IMR-90 (cell line): Measurements from ENCODE around the gene PTPRN2. TPM values are rescaled to one million over a fixed set of nuclear protein-coding genes. Genes with fewer than 3 reads are reported as not detected.

Experiments used
- ATAC-seq: fragments of 200-7000 bp; cut with Tn5 transposase; 2 replicates; pipeline ENCODE4 v1.9.1; 2020; ENCODE audit warnings: low read depth, mild to moderate bottlenecking, moderate library complexity
- BruUV-seq: library from RNA; stranded (reverse); fragments of 400-500 nt; replicated peaks from 2 replicates; lab custom pipeline; 2021; lab: Mats Ljungman, UMichigan
- CTCF ChIA-PET: fragments of 300-600 bp; formaldehyde crosslinking; extraction: SDS; loops from one replicate; lab custom pipeline; 2021; ENCODE audit warnings: antibody characterized with exemption; lab: Yijun Ruan, JAX
- POLR2A ChIA-PET: fragments of 300-600 bp; sonication (Branson Sonifier 250); formaldehyde crosslinking; loops from one replicate; lab custom pipeline; 2022; ENCODE audit warnings: antibody characterized with exemption; ENCODE audit not compliant: unreplicated experiment; lab: Charles Lee
- DNase-seq: peaks from one replicate; pipeline ENCODE4 v3.0.0; 2013
- H2AFZ ChIP-seq: replicated peaks from 2 replicates; pipeline ENCODE3; 2013; ENCODE audit warnings: low read length, mild to moderate bottlenecking; ENCODE audit not compliant: poor library complexity
- H2AK5ac ChIP-seq: 2 replicates; pipeline ENCODE4 v1.6.1; 2013; ENCODE audit warnings: low read depth, low read length, inconsistent platforms
- H2AK9ac ChIP-seq: replicated peaks from 2 replicates; pipeline ENCODE3; 2013; ENCODE audit warnings: mild to moderate bottlenecking, low read depth, low read length, moderate library complexity; ENCODE audit not compliant: poor library complexity
- H2BK120ac ChIP-seq: 2 replicates; pipeline ENCODE4 v1.6.1; 2013; ENCODE audit warnings: low read depth, low read length, inconsistent platforms
- H2BK15ac ChIP-seq: 3 replicates; pipeline ENCODE4 v1.6.1; 2013; ENCODE audit warnings: low read depth, low read length, inconsistent platforms
- H2BK20ac ChIP-seq: 2 replicates; pipeline ENCODE4 v1.6.1; 2013; ENCODE audit warnings: low read depth, mild to moderate bottlenecking, inconsistent platforms, low read length, moderate library complexity
- H2BK5ac ChIP-seq: 2 replicates; pipeline ENCODE4 v1.6.1; 2013; ENCODE audit warnings: mild to moderate bottlenecking, low read depth, low read length, inconsistent platforms; ENCODE audit not compliant: poor library complexity, severe bottlenecking
- H3K14ac ChIP-seq: replicated peaks from 2 replicates; pipeline ENCODE4 v1.6.1; 2013; ENCODE audit warnings: low read depth, low read length, inconsistent platforms
- H3K18ac ChIP-seq: 2 replicates; pipeline ENCODE4 v1.6.1; 2013; ENCODE audit warnings: low read depth, low read length, control low read depth
- H3K23ac ChIP-seq: 2 replicates; pipeline ENCODE4 v1.6.1; 2013; ENCODE audit warnings: low read depth, low read length, inconsistent platforms
- H3K27ac ChIP-seq: 2 replicates; pipeline ENCODE4 v1.5.1; 2013; ENCODE audit warnings: mild to moderate bottlenecking, control low read depth, low read length; ENCODE audit not compliant: insufficient read depth
- H3K27me3 ChIP-seq: 2 replicates; pipeline ENCODE4 v1.6.1; 2013; ENCODE audit warnings: low read length; ENCODE audit not compliant: control insufficient read depth, insufficient read depth
- H3K36me3 ChIP-seq: 2 replicates; pipeline ENCODE4 v1.6.1; 2013; ENCODE audit warnings: low read length, mixed read lengths; ENCODE audit not compliant: control insufficient read depth, insufficient read depth
- H3K4ac ChIP-seq: 2 replicates; pipeline ENCODE4 v1.6.1; 2013; ENCODE audit warnings: low read depth, low read length, inconsistent platforms
- H3K4me1 ChIP-seq: 2 replicates; pipeline ENCODE4 v1.6.1; 2013; ENCODE audit warnings: low read length, mixed read lengths; ENCODE audit not compliant: control insufficient read depth, insufficient read depth
- H3K4me2 ChIP-seq: 2 replicates; pipeline ENCODE4 v1.6.1; 2013; ENCODE audit warnings: low read depth, mild to moderate bottlenecking, control low read depth, low read length, moderate library complexity
- H3K4me3 ChIP-seq: 2 replicates; pipeline ENCODE4 v1.5.1; 2013; ENCODE audit warnings: low read depth, mild to moderate bottlenecking, control low read depth, low read length, moderate library complexity; ENCODE audit not compliant: insufficient read depth
- H3K56ac ChIP-seq: 2 replicates; pipeline ENCODE4 v1.6.1; 2013; ENCODE audit warnings: low read length, inconsistent platforms; ENCODE audit not compliant: insufficient read depth; ENCODE audit errors: extremely low read depth
- H3K79me1 ChIP-seq, 2 experiments: 2 replicates each; pipeline ENCODE4 v1.6.1; 2013; ENCODE audit warnings: low read length in 2 of 2, inconsistent platforms in 1 of 2, low read depth in 1 of 2
- H3K9ac ChIP-seq: 2 replicates; pipeline ENCODE4 v1.6.1; 2013; ENCODE audit warnings: low read depth, low read length, control low read depth
- H3K9me1 ChIP-seq: 2 replicates; pipeline ENCODE4 v1.6.1; 2013; ENCODE audit warnings: low read length, inconsistent platforms; ENCODE audit not compliant: insufficient read depth
- H3K9me3 ChIP-seq: 2 replicates; pipeline ENCODE4 v1.6.1; 2013; ENCODE audit warnings: low read length; ENCODE audit not compliant: control insufficient read depth, insufficient read depth
- H4K20me1 ChIP-seq: 2 replicates; pipeline ENCODE4 v1.6.1; 2013; ENCODE audit warnings: low read length, inconsistent platforms; ENCODE audit not compliant: insufficient read depth
- H4K5ac ChIP-seq: 2 replicates; pipeline ENCODE4 v1.6.1; 2013; ENCODE audit warnings: mild to moderate bottlenecking, low read depth, low read length, control low read depth
- H4K8ac ChIP-seq, 2 experiments: 2 replicates each; pipeline ENCODE4 v1.6.1; 2013; ENCODE audit warnings: low read depth in 2 of 2, low read length in 2 of 2, control low read depth in 1 of 2, inconsistent platforms in 1 of 2
- H4K91ac ChIP-seq: 2 replicates; pipeline ENCODE4 v1.6.1; 2013; ENCODE audit warnings: low read depth, low read length, inconsistent platforms; ENCODE audit not compliant: insufficient read depth
- BHLHE40 ChIP-seq: fragments of 150-350 bp; IDR thresholded peaks from 2 replicates; pipeline ENCODE4 v1.6.1; 2016; ENCODE audit warnings: mild to moderate bottlenecking, low read depth, low read length
- CEBPB ChIP-seq: IDR thresholded peaks from 2 replicates; pipeline ENCODE4 v1.6.1; 2012; ENCODE audit warnings: low read depth, low read length, improper control_type of control experiment
- CHD1 ChIP-seq: IDR thresholded peaks from 2 replicates; pipeline ENCODE4 v1.6.1; 2012; ENCODE audit warnings: low read depth, low read length, improper control_type of control experiment
- FOS ChIP-seq: fragments of 150-350 bp; IDR thresholded peaks from 2 replicates; pipeline ENCODE4 v1.6.1; 2016; ENCODE audit warnings: low read depth, low read length
- MAFK ChIP-seq: IDR thresholded peaks from 2 replicates; pipeline ENCODE4 v1.6.1; 2012; ENCODE audit warnings: low read depth, low read length, improper control_type of control experiment
- MAZ ChIP-seq: IDR thresholded peaks from 2 replicates; pipeline ENCODE4 v1.6.1; 2012; ENCODE audit warnings: low read depth, mild to moderate bottlenecking, low read length, improper control_type of control experiment, moderate library complexity, borderline replicate concordance
- NFE2L2 ChIP-seq: fragments of 150-350 bp; IDR thresholded peaks from 2 replicates; pipeline ENCODE4 v1.6.1; 2016; ENCODE audit warnings: low read depth, mild to moderate bottlenecking, low read length
- POLR2A ChIP-seq: IDR thresholded peaks from 2 replicates; pipeline ENCODE4 v1.6.1; 2012; ENCODE audit warnings: mild to moderate bottlenecking, low read depth, low read length
- RAD21 ChIP-seq: IDR thresholded peaks from 2 replicates; pipeline ENCODE4 v1.6.1; 2012; ENCODE audit warnings: low read length, improper control_type of control experiment
- RCOR1 ChIP-seq: IDR thresholded peaks from 2 replicates; pipeline ENCODE4 v1.6.1; 2012; ENCODE audit warnings: mild to moderate bottlenecking, low read length, improper control_type of control experiment; ENCODE audit not compliant: insufficient replicate concordance
- SMC3 ChIP-seq: fragments of 150-350 bp; IDR thresholded peaks from 2 replicates; pipeline ENCODE4 v1.6.1; 2016; ENCODE audit warnings: low read depth, mild to moderate bottlenecking, antibody characterized with exemption, low read length, moderate library complexity
- WGBS, 2 experiments: methylation state at CpG; one replicate each; pipeline versions ENCODE4 v1.1.5 to v1.1.7; 2013; ENCODE audit warnings: missing lambda C conversion rate in 2 of 2; ENCODE audit not compliant: insufficient read length in 1 of 2; ENCODE audit errors: extremely low coverage in 2 of 2; 5-methylcytosine and 5-hydroxymethylcytosine counted together
- dilution Hi-C: fragments of 300-500 bp; cut with HindIII; formaldehyde crosslinking; loops from one replicate; pipeline ENCODE4 v1.14.3; 2018; ENCODE audit warnings: low sequenced_read_pairs; ENCODE audit not compliant: unreplicated experiment
- in situ Hi-C: fragments of 300-500 bp; cut with MboI; formaldehyde crosslinking; loops from 3 replicates; pipeline ENCODE4 v1.14.3; 2019; ENCODE audit warnings: low sequenced_read_pairs, inconsistent platforms, mixed read lengths
- intact Hi-C: fragments of 100-400 bp; cut with micrococcal nuclease; formaldehyde crosslinking; loops from 2 replicates; pipeline ENCODE4 v1.10.0; 2022
- polyA plus RNA-seq, 3 experiments: library from polyadenylated mRNA; depleted of rRNA; stranded (reverse); fragments of >200 nt; gene quantifications; 2 replicates each; pipeline ENCODE4 v1.2.3, GENCODE V29; 2012; ENCODE audit warnings: low replicate concordance in 1 of 3
- total RNA-seq: library from RNA; depleted of rRNA; stranded (reverse); fragments of >200 nt; gene quantifications from 2 replicates; pipeline ENCODE4 v1.2.3, GENCODE V29; 2012
- TF ChIP-seq, protein P1 (sequence below): fragments of 150-350 bp; IDR thresholded peaks from 2 replicates; pipeline ENCODE4 v1.6.1; 2016; ENCODE audit warnings: low read depth, mild to moderate bottlenecking, low read length, moderate library complexity, borderline replicate concordance

PTPRN2 gene
- total and polyA plus RNA-seq, 2 of the 4 experiments (the other 2 are of a cell fraction): 0.03 TPM; not detected in 1

DNA sequence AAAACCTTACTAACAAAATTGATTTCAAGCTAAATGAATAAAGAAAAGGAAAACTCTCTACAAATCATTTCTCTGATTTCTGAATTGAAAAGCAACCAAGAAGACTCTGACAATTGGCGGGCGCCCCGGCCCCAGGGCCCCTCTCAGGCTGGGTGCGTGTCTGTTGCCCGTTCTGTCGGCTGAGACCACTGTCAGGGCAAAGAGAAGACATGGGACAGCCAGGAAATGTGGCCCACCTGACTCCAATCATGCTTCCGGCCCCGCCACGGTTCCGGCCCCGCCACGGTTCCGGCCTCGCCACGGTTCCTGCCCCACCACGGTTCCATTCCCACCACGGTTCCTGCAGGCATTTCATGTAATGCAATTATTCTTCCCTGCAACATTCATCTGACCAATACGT, 115.9 kb downstream of the PTPRN2 start:
- in situ Hi-C loops: no loop called here
- H3K9me3 ChIP-seq: peaks cover 46% of the 10 kb centered on the region
- no peak overlapping the region for H2AK5ac ChIP-seq
- dilution Hi-C loops: no loop called here
- no peak overlapping the region for H3K4me3 ChIP-seq
- no peak overlapping the region for H2AFZ ChIP-seq
- no peak overlapping the region for H3K14ac ChIP-seq
- H3K18ac ChIP-seq: no peak overlapping the region
- no peak overlapping the region for H2BK120ac ChIP-seq
- H3K9ac ChIP-seq: no peak overlapping the region
- H2BK20ac ChIP-seq: no peak overlapping the region
- POLR2A ChIA-PET: no interaction called here
- no peaks in the 10 kb centered on the region for H3K79me1 ChIP-seq
- no peak overlapping the region for H4K8ac ChIP-seq
- WGBS, 2 experiments: 80% methylated on average over 1 of the region's 18 CpGs; no CpG with 5 or more reads in 1 of the 2 experiments
- H2BK15ac ChIP-seq: no peak overlapping the region
- H2AK9ac ChIP-seq: no peak overlapping the region
- H3K27me3 ChIP-seq: no peaks in the 10 kb centered on the region
- H4K91ac ChIP-seq: no peak overlapping the region
- ATAC-seq: no peak
- no peaks in the 10 kb centered on the region for H3K9me1 ChIP-seq
- H3K23ac ChIP-seq: no peak overlapping the region
- no peak overlapping the region for H3K56ac ChIP-seq
- H4K5ac ChIP-seq: no peak overlapping the region
- no peak overlapping the region for H3K27ac ChIP-seq
- DNase-seq: no peak
- no peaks in the 10 kb centered on the region for H3K36me3 ChIP-seq
- no peaks in the 10 kb centered on the region for H4K20me1 ChIP-seq
- H3K4me2 ChIP-seq: no peak overlapping the region
- H2BK5ac ChIP-seq: no peak overlapping the region
- intact Hi-C loops: no loop called here
- CTCF ChIA-PET: no interaction called here
- no TSS peak for BruUV-seq
- no peak overlapping the region for H3K4ac ChIP-seq
- H3K4me1 ChIP-seq: no peaks in the 10 kb centered on the region
- TF ChIP-seq BHLHE40: no peak
- TF ChIP-seq, protein P1, sequence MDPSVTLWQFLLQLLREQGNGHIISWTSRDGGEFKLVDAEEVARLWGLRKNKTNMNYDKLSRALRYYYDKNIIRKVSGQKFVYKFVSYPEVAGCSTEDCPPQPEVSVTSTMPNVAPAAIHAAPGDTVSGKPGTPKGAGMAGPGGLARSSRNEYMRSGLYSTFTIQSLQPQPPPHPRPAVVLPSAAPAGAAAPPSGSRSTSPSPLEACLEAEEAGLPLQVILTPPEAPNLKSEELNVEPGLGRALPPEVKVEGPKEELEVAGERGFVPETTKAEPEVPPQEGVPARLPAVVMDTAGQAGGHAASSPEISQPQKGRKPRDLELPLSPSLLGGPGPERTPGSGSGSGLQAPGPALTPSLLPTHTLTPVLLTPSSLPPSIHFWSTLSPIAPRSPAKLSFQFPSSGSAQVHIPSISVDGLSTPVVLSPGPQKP: no peak
- TF ChIP-seq SMC3: no peak
- no peak for TF ChIP-seq MAZ
- TF ChIP-seq RAD21: no peak
- no peak for TF ChIP-seq RCOR1
- no peak for TF ChIP-seq FOS
- no peak for TF ChIP-seq NFE2L2
- TF ChIP-seq CHD1: no peak
- no peak for TF ChIP-seq MAFK
- TF ChIP-seq CEBPB: no peak
- TF ChIP-seq POLR2A: no peak
